Activated CD8-positive, alpha-beta memory T cell treated with anti-CD3 and anti-CD28 coated beads, Interleukin-2, amount 50 U/mL, for 1 hour (primary cell): ENCODE measurements around the gene BCO2.
"Not testable (repeated sequence)": the region's sequence is repeated elsewhere in the genome, so short reads cannot be mapped to it uniquely, and the experiment has no call there.

Experiments used
- DNase-seq: peaks from one replicate; pipeline ENCODE4 v3.0.0-alpha.2; 2020; ENCODE audit errors: extremely low read depth

BCO2 gene

GRCh38 chr11:112174789-112175598, at the start of gene BCO2:
TSS of gene BCO2 (plus strand) at chr11:112175512. CDS start at chr11:112175602, 90 bp downstream.
- DNase-seq, result no peak

DNA sequence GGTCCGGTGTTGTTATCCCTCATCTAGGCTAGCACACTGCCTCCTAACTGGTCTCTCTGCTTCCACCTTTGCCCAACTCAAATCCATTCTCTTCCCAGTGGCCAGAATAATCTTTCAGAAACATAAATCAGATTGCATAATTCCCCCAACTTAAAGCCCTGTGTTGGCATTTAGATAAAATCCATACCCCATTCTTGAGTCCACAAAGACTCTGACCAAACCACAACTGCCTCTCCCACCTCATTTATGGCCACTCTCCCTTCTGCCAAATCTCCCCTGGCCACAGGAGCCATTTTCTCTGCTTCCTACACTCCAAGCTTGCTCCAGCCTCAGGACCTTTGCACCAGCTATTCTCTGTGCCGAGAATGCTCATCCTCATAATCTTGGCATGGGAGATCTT, 48.3 kb upstream of the BCO2 start:
- no peak for DNase-seq

DNA sequence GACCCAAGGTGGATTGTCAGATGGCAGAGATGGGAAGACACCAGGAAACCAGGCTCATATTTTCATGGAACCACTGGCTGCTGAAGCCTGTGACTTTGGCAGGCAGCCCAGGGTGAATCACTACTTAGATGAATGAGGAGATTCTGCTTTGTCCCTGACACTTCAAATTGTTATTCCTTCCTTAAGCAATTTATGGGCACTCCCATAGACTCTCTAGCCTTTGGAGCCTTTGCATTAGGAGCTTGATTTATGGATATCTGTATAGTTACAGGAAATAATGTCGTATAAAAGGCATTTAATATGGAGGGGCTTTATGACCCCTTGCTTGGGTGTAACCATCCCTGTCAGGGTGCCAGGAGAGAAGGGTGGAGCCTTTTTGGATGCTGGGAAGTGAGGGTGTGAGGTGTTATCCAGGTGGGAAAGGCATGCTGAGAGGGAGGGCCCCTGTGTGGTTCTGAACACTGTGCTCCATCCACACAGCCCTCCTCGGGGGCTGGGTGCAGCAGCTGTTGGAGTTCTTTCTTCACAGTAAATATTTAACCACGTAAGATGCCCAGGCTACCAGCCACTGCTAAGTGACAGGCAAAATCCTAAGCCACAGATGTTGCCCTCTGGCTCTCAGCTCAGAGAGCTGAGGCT, 46.7 kb upstream of the BCO2 start:
- DNase-seq, result no peak

GRCh38 chr11:112129656-112130055, 45.7 kb upstream of the BCO2 start:
- no peak for DNase-seq

GRCh38 chr11:112132737-112133136, 42.6 kb upstream of the BCO2 start:
- no peak for DNase-seq

GRCh38 chr11:112134473-112134872, 40.8 kb upstream of the BCO2 start:
- DNase-seq, result no peak

DNA sequence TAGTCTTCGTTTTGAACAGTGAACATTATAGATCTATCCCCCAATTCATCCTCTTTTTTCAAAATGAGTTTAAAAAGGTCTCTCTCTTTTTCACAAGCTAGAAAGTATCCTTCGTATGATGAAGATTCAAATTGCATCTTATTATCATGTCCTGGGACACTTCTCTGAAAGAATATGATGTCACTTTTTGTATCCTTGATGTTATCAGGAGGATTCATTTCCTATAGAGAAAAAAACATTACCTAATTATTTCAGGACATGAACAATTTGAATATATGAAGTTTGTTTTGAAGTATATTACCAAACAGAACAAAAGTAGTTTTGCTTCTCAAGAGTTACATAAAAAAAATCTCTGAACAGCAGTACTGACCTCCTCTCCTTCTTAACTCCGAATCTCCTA, 31.7 kb upstream of the BCO2 start:
- no peak for DNase-seq

DNA sequence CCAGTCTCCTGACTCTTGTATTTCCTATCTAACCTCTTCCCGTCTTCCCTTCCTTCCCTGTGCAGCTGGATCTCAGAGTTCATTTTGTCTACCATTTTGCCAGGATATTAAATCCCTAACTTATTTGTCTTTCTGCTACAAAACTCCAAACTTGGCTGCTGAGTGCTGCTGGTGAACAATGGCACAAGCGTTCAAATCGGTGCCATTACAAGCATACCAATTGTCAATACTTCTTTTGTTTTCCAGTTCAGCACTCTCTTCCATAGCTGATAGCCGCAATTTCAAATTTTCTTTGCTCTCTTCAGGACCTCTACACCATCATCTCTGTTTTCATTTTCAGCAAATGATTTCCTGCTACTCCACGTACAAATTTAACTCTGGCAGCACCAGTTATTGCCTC, 24.8 kb upstream of the BCO2 start:
- no peak for DNase-seq

DNA sequence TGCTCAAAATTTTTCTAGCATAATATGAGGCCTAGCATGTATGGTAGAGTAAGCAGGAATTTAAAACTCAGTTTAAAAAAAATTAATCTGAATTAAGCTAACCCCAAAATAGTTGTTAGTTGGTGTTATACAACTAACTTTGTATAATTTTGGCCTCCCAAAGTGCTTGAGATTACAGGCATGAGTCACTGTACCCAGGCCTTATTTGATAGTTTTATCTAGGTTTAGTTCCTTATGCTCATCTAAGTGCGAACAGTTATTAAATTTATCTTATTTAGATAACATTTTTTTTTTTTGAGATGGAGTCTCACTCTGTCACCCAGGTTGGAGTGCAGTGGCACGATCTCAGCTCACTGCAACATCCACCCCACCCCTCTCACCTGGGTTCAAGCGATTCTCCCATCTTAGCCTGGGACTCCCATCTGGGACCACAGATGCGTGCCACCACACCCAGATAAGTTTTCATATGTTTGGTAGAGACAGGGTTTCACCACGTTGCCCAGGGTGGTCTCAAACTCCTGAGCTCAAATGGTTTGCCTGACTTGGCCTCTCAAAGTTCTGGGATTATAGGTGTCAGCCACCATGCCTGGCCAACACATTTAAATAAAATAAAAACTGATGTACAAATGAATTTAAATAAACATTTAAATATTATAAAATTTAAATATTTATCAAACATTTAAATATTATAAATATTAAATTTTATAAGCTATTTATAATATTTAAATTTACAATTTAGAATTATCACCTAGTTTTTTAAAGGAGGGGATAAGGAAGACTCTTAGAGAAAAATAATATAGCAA, 19.0 kb upstream of the BCO2 start:
- DNase-seq, result no peak

GRCh38 chr11:112156956-112157766, 18.2 kb upstream of the BCO2 start:
- no peak for DNase-seq

- DNase-seq, result no peak
Observed at GRCh38 chr11:112159098-112160065, 15.9 kb upstream of the BCO2 start.

- DNase-seq, result no peak
Observed at GRCh38 chr11:112160091-112160848, 15.0 kb upstream of the BCO2 start.

DNA sequence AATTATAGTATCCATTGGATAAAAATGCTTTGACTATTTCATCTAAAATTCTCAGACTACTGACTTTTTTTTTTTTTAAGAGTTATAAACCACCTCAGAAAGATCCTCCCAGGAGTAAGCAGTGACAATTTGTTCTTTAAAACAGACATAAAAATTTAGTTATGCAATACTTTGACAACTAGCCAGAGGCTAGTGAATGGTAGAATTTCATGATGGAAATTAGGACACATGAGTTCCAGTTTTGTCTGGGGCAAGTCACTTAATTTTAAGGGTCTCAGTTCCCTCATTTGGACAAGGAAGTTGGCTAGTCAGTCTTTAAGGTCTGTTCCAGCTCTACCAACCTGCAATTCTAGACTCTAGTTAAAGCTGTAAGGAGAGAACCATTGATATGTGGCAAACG, 14.3 kb upstream of the BCO2 start:
- no peak for DNase-seq

DNA sequence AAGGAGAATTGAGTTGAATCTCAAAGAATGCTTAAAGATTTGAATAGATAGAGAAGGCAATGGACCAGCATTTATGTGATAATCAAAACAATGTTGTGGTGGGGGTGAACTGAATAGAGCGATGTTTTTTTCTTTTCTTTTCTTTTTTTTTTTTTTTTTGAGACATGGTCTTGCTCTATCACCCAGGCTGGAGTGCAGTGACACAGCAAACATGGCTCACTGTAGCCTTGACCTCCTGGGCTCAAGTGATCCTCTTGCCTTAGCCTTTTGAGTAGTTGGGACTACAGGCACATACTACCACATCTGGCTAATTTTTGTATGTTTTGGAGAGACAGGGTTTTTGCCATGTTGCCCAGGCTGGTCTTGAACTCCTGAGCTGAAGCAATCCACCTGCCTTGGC, 13.1 kb upstream of the BCO2 start:
- not testable (repeated sequence) for DNase-seq

DNA sequence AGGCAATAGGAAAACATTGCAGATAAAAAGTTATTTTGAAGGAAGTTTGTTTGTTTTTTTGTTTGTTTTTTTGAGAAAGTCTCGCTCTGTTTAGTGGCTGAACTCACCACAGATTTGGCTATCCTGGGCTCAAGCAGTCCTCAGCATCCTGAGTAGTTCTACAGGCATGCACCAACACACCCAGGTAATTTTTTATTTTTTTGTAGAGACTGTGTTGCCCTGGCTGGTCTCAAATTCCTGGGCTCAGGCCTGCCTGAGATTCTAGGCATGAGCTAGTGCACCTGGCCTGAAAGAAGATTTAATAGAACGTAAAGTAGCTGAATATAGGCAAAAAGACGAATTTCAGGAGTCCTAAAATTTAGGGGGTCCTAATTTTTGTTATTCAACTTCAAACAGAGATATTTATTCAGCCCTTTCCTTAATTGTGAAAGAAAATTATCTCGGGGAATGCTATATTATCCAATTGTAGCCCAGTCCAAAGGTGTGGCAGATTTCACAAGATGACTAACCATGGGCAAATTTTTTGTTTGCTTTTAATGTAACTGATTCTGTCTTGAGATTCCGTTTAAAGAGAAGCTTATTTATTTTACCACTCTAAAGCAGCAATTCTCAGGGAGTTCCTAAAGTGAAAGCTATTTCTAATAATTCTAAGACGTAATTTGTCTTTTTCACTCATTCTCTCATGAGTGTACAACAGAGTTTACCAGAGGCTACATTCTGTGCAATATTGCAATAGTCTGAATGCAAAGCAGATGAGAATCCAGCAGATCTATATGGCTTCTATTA, 12.4 kb upstream of the BCO2 start:
- no peak for DNase-seq

- DNase-seq, result no peak
Observed at GRCh38 chr11:112163875-112164685, 11.2 kb upstream of the BCO2 start, which contains the start of gene IL18. TSS of gene IL18 (minus strand) at chr11:112164094. CDS start at chr11:112155053, 9,041 bp downstream.

GRCh38 chr11:112165049-112165448, 10.3 kb upstream of the BCO2 start:
- DNase-seq, result no peak

- DNase-seq, result no peak
Observed at GRCh38 chr11:112166562-112166961, 8.8 kb upstream of the BCO2 start.
